H1 (cell line): ENCODE data around the gene ECE2. TPM values are rescaled to one million over a fixed set of nuclear protein-coding genes. Genes with fewer than 3 reads are reported as not detected.

Experiments used
- CTCF ChIA-PET: fragments of 300-600 bp; sonication (Branson Sonifier 250); formaldehyde crosslinking; loops from one replicate; lab custom pipeline; 2021; ENCODE audit not compliant: partially characterized antibody; lab: Charles Lee
- POLR2A ChIA-PET: fragments of 300-600 bp; sonication (Branson Sonifier 250); formaldehyde crosslinking; loops from one replicate; lab custom pipeline; 2021; ENCODE audit warnings: inconsistent platforms; ENCODE audit not compliant: partially characterized antibody; lab: Charles Lee
- DNase-seq, 2 experiments: peaks; one replicate each; pipeline versions ENCODE4 v3.0.0 to v3.0.0-alpha.2; 2010 to 2022; ENCODE audit warnings: low spot score in 2 of 2, low read depth in 1 of 2, mixed read lengths in 1 of 2
- FAIRE-seq: peaks from 2 replicates; lab custom pipeline; 2011; peaks lifted over from hg19 to GRCh38; lab: Jason Lieb, UNC
- H2AFZ ChIP-seq: 2 replicates; pipeline ENCODE4 v1.8.1; 2012; ENCODE audit warnings: low read length, inconsistent platforms
- H2AK5ac ChIP-seq: 2 replicates; pipeline ENCODE4 v1.6.1; 2013; ENCODE audit warnings: low read depth, low read length
- H2BK120ac ChIP-seq: replicated peaks from 2 replicates; pipeline ENCODE3; 2013; ENCODE audit warnings: low read depth, low read length, inconsistent platforms
- H2BK12ac ChIP-seq: 2 replicates; pipeline ENCODE4 v1.6.1; 2013; ENCODE audit warnings: low read depth, low read length
- H2BK15ac ChIP-seq: 2 replicates; pipeline ENCODE4 v1.6.1; 2013; ENCODE audit warnings: low read length
- H2BK20ac ChIP-seq: 2 replicates; pipeline ENCODE4 v1.6.1; 2013; ENCODE audit warnings: low read length
- H2BK5ac ChIP-seq: 2 replicates; pipeline ENCODE4 v1.6.1; 2013; ENCODE audit warnings: low read depth, low read length
- H3K14ac ChIP-seq: 2 replicates; pipeline ENCODE4 v1.6.1; 2013; ENCODE audit warnings: inconsistent platforms; ENCODE audit not compliant: insufficient read length
- H3K18ac ChIP-seq: 2 replicates; pipeline ENCODE4 v1.6.1; 2013; ENCODE audit warnings: low read length; ENCODE audit errors: extremely low read depth
- H3K23ac ChIP-seq: 2 replicates; pipeline ENCODE4 v1.6.1; 2013; ENCODE audit warnings: inconsistent platforms; ENCODE audit not compliant: insufficient read length
- H3K23me2 ChIP-seq: 2 replicates; pipeline ENCODE4 v1.6.1; 2013; ENCODE audit warnings: low read depth, low read length
- H3K27ac ChIP-seq: 2 replicates; pipeline ENCODE4 v1.6.1; 2011; ENCODE audit warnings: low read depth, low read length, inconsistent platforms
- H3K27me3 ChIP-seq, 4 experiments: replicated peaks in 1 of 4; 1 replicate in 1 of 4; 2 replicates in 3 of 4; pipeline versions ENCODE4 v1.6.1 to v1.8.1; 2011 to 2013; ENCODE audit warnings: low read length in 3 of 4, mild to moderate bottlenecking in 3 of 4, inconsistent platforms in 2 of 4, mixed read lengths in 2 of 4, moderate library complexity in 1 of 4; ENCODE audit not compliant: control insufficient read depth in 3 of 4, insufficient read depth in 3 of 4; ENCODE audit errors: extremely low read depth in 1 of 4
- H3K36me3 ChIP-seq, 4 experiments: 2 replicates each; pipeline versions ENCODE4 v1.6.1 to v1.8.1; 2011 to 2013; ENCODE audit warnings: mild to moderate bottlenecking in 4 of 4, low read length in 3 of 4, moderate library complexity in 2 of 4, control low read depth in 1 of 4, inconsistent platforms in 1 of 4; ENCODE audit not compliant: insufficient read depth in 4 of 4, control insufficient read depth in 2 of 4
- H3K4ac ChIP-seq: replicated peaks from 2 replicates; pipeline ENCODE3; 2013; ENCODE audit warnings: low read length, low read depth, mixed read lengths, inconsistent platforms; ENCODE audit not compliant: insufficient read length
- H3K4me1 ChIP-seq, 4 experiments: replicated peaks in 1 of 4; 1 replicate in 1 of 4; 2 replicates in 3 of 4; pipeline versions ENCODE4 v1.6.1 to v1.8.1; 2011 to 2013; ENCODE audit warnings: low read length in 3 of 4, inconsistent platforms in 2 of 4, mixed read lengths in 1 of 4; ENCODE audit not compliant: insufficient read depth in 4 of 4, control insufficient read depth in 3 of 4
- H3K4me2 ChIP-seq, 2 experiments: 2 replicates each; pipeline versions ENCODE4 v1.6.1 to v1.8.1; 2011 to 2013; ENCODE audit warnings: low read depth in 2 of 2, low read length in 2 of 2, control low read depth in 1 of 2, inconsistent platforms in 1 of 2, mild to moderate bottlenecking in 1 of 2; ENCODE audit not compliant: insufficient read depth in 1 of 2
- H3K4me3 ChIP-seq, 4 experiments: fragments of 200-600, 300-600 bp in 1 of 4; sonication (generic), shearing (Covaris generic), sonication (Bioruptor Twin) in 1 of 4; 2 replicates each; pipeline versions ENCODE4 v1.5.1 to v1.8.1; 2011 to 2016; ENCODE audit warnings: low read length in 4 of 4, low read depth in 3 of 4, control low read depth in 2 of 4, inconsistent platforms in 2 of 4, mild to moderate bottlenecking in 2 of 4, mixed read lengths in 1 of 4, moderate library complexity in 1 of 4; ENCODE audit not compliant: insufficient read depth in 2 of 4; ENCODE audit errors: extremely low read depth in 1 of 4
- H3K56ac ChIP-seq: replicated peaks from 2 replicates; pipeline ENCODE3; 2013; ENCODE audit warnings: low read depth, mild to moderate bottlenecking, mixed read lengths, low read length, inconsistent platforms; ENCODE audit not compliant: insufficient read length
- H3K79me1 ChIP-seq: 2 replicates; pipeline ENCODE4 v1.6.1; 2013; ENCODE audit warnings: low read depth, low read length, control low read depth
- H3K79me2 ChIP-seq, 2 experiments: 2 replicates each; pipeline versions ENCODE4 v1.6.1 to v1.8.1; 2012 to 2013; ENCODE audit warnings: low read length in 2 of 2, mild to moderate bottlenecking in 2 of 2, inconsistent platforms in 1 of 2; ENCODE audit not compliant: insufficient read depth in 2 of 2, control insufficient read depth in 1 of 2
- H3K9ac ChIP-seq, 4 experiments: replicated peaks in 1 of 4; 1 replicate in 1 of 4; 2 replicates in 3 of 4; pipeline versions ENCODE4 v1.6.1 to v1.8.1; 2011 to 2013; ENCODE audit warnings: low read depth in 3 of 4, low read length in 3 of 4, control low read depth in 2 of 4, mild to moderate bottlenecking in 2 of 4, moderate library complexity in 2 of 4, inconsistent platforms in 1 of 4; ENCODE audit errors: extremely low read depth in 1 of 4
- H3K9me3 ChIP-seq, 2 experiments: 2 replicates each; pipeline versions ENCODE4 v1.6.1 to v1.8.1; 2012 to 2013; ENCODE audit warnings: mild to moderate bottlenecking in 2 of 2, moderate library complexity in 2 of 2, control low read depth in 1 of 2, inconsistent platforms in 1 of 2, low read depth in 1 of 2, low read length in 1 of 2, mixed read lengths in 1 of 2; ENCODE audit not compliant: insufficient read depth in 2 of 2
- H4K20me1 ChIP-seq, 2 experiments: replicated peaks in 1 of 2; 2 replicates each; pipeline versions ENCODE3 to v1.8.1; 2011 to 2013; ENCODE audit warnings: inconsistent platforms in 2 of 2, low read length in 2 of 2, mild to moderate bottlenecking in 1 of 2; ENCODE audit not compliant: insufficient read depth in 2 of 2, control insufficient read depth in 1 of 2
- H4K5ac ChIP-seq: 2 replicates; pipeline ENCODE4 v1.6.1; 2013; ENCODE audit warnings: low read length, low read depth, mixed read lengths, inconsistent platforms; ENCODE audit not compliant: insufficient read length
- H4K8ac ChIP-seq: 2 replicates; pipeline ENCODE4 v1.8.0; 2013; ENCODE audit warnings: mild to moderate bottlenecking, moderate library complexity, low read length, inconsistent platforms; ENCODE audit not compliant: insufficient read depth; ENCODE audit errors: extremely low read depth
- H4K91ac ChIP-seq: replicated peaks from 2 replicates; pipeline ENCODE3; 2013; ENCODE audit warnings: low read length, mixed read lengths, inconsistent platforms; ENCODE audit not compliant: insufficient read length
- CREB1 ChIP-seq: IDR thresholded peaks from 2 replicates; pipeline ENCODE4 v1.6.1; 2012; ENCODE audit warnings: inconsistent platforms
- HDAC2 ChIP-seq, 2 experiments: fragments of 300-600 bp in 1 of 2; sonication (generic) in 1 of 2; IDR thresholded peaks; 2 replicates each; pipeline ENCODE4 v1.6.1; 2011 to 2012; ENCODE audit warnings: low read depth in 2 of 2, low read length in 2 of 2, mild to moderate bottlenecking in 2 of 2, moderate library complexity in 2 of 2, borderline replicate concordance in 1 of 2, inconsistent platforms in 1 of 2
- RAD21 ChIP-seq, 2 experiments: IDR thresholded peaks in 1 of 2; conservative IDR thresholded peaks in 1 of 2; 2 replicates each; pipeline ENCODE4 v1.6.1; 2011; ENCODE audit warnings: low read depth in 2 of 2, low read length in 2 of 2, improper control_type of control experiment in 1 of 2, inconsistent platforms in 1 of 2, mild to moderate bottlenecking in 1 of 2, moderate library complexity in 1 of 2
- SIN3A ChIP-seq, 2 experiments: IDR thresholded peaks in 1 of 2; conservative IDR thresholded peaks in 1 of 2; 2 replicates each; pipeline ENCODE4 v1.6.1; 2011 to 2012; ENCODE audit warnings: low read length in 2 of 2, improper control_type of control experiment in 1 of 2, low read depth in 1 of 2, mild to moderate bottlenecking in 1 of 2
- TBP ChIP-seq: IDR thresholded peaks from 2 replicates; pipeline ENCODE4 v1.6.1; 2011; ENCODE audit warnings: low read depth, low read length, improper control_type of control experiment
- YY1 ChIP-seq: IDR thresholded peaks from 2 replicates; pipeline ENCODE4 v1.6.1; 2011; ENCODE audit warnings: low read depth, mild to moderate bottlenecking, low read length
- WGBS, 2 experiments: shearing (Covaris generic) in 1 of 2; methylation state at CpG; one replicate each; pipeline versions ENCODE4 v1.1.6 to v1.1.7; 2013 to 2015; ENCODE audit warnings: low lambda C conversion rate in 2 of 2, mixed read lengths in 2 of 2, inconsistent platforms in 1 of 2, low coverage in 1 of 2, missing lambda C conversion rate in 1 of 2; ENCODE audit not compliant: insufficient replicate concordance in 2 of 2, insufficient coverage in 1 of 2, insufficient read length in 1 of 2; ENCODE audit errors: extremely low coverage in 1 of 2, missing lambda C conversion rate in 1 of 2; 5-methylcytosine and 5-hydroxymethylcytosine counted together
- polyA plus RNA-seq, 7 experiments: library from polyadenylated mRNA; depleted of rRNA in 3 of 7; stranded (reverse) in 5 of 7; unstranded in 2 of 7; fragments of >200 nt in 5 of 7; fragments of 200-250 nt in 2 of 7; gene quantifications; 1 replicate in 5 of 7; 2 replicates in 1 of 7; 4 replicates in 1 of 7; pipeline versions ENCODE4 v1.2.1 to v1.2.3, GENCODE V29; 2011 to 2013; ENCODE audit warnings: missing spikeins in 2 of 7, mixed read lengths in 2 of 7
- total RNA-seq: library from RNA; stranded (reverse); fragmentation: NEBNext Ultra II Directional; extraction: Animal tissue kit (Norgen Biotek cat#: 25700); gene quantifications from 2 replicates; pipeline ENCODE4 v1.2.1, GENCODE V29; 2021
- TF ChIP-seq, protein P1 (sequence below), 3 experiments: IDR thresholded peaks; 1 replicate in 2 of 3; 2 replicates in 1 of 3; pipeline versions ENCODE4 v1.5.1 to v1.6.1; 2011; ENCODE audit warnings: low read length in 3 of 3, mild to moderate bottlenecking in 3 of 3, inconsistent platforms in 2 of 3, low read depth in 1 of 3, moderate library complexity in 1 of 3; ENCODE audit not compliant: insufficient read depth in 1 of 3; ENCODE audit errors: control extremely low read depth in 1 of 3

ECE2 gene
- total and polyA plus RNA-seq, 2 of the 8 experiments (the other 6 are each of a cell fraction or from before 2014, with no cell fraction given) = 0.44 to 0.86 TPM

DNA sequence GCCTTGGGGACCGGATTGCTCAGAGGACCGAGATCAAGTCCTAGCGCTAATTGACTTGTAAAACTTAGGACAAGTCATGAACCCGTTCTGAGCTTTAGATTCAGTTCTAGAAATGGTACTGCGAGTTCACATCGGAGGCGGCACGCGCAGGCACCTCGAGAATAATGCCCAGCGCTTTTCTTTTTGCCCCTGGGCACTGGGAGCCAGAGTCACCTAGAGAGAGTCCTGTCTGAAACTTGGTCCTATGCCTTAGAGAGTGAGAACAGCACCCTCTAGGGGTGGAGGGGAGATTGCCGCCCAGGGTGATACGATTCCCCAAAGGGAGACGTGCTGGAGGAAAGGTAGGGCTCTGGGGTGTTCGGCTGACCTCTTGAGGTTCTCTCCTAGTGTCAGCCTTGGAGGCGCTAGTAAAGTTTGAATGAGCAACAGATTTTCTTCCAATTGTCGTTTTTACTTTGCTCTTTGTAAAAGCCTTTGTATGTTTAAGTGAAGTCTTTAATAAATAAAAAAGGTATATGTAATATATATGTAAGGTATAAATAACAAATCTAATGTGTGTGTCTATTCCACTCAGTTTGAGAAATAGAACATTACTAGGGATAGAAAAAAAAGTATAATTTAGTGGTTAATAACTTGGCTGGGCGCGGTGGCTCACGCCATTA is 25.5 kb upstream of the ECE2 start:
- CTCF ChIA-PET = interaction anchor here (0.7 to 14.0 kb wide), 36 partner anchors 9 to 355 kb away, joined by 3 to 136 read pairs (median 4); partner anchors contain the start of genes CAMK2N2, FAM131A and VWA5B2
- Histone ChIP-seq H3K23me2 (peaks cover 13% of the 10 kb centered on the region), H3K36me3 (peaks cover 2 to 4% (median 2%) of the 10 kb centered on the region in 4 experiments; a peak in 3 of 8 replicates), H3K79me2 (peaks cover 0 to 11% of the 10 kb centered on the region in 2 experiments; a peak in 3 of 4 replicates), H4K91ac (no peak overlapping the region), H3K9me3 (no peaks in the 10 kb centered on the region), H2AFZ (peak overlapping the region; percentile 71), H3K4ac (no peak overlapping the region), H2AK5ac (no peak overlapping the region), H2BK12ac (no peak overlapping the region), H3K79me1 (peaks cover 2% of the 10 kb centered on the region; the same call in 1 of the 2 replicates), H2BK5ac (peak overlapping the region; percentile 79; the same call in 1 of the 2 replicates), H4K20me1 (no peaks in the 10 kb centered on the region), H3K27me3 (no peaks in the 10 kb centered on the region; a peak in 1 of 7 replicates), H3K27ac (no peak overlapping the region), H3K4me2 (peak overlapping the region; percentile 75 to 94), H3K4me1 (no peaks in the 10 kb centered on the region), H2BK20ac (no peak overlapping the region), H2BK15ac (no peak overlapping the region), H2BK120ac (no peak overlapping the region), H3K4me3 (peak overlapping the region; percentile 71 to 89 (median 82)), H3K14ac (no peak overlapping the region), H3K9ac (peak overlapping the region; percentile 32 to 77 (median 58); a peak in 5 of 7 replicates), H4K5ac (no peak overlapping the region), H3K18ac (no peak overlapping the region; the same call in 1 of the 2 replicates), H4K8ac (no peak overlapping the region; the same call in 1 of the 2 replicates), H3K23ac (no peak overlapping the region), H3K56ac (no peak overlapping the region)
- FAIRE-seq (peak; percentile 78), DNase-seq (peak; percentile 94 to 98)
- POLR2A ChIA-PET = interaction anchor here (0.7 to 3.8 kb wide), 10 partner anchors 9 to 114 kb away, joined by 3 to 13 read pairs (median 4); partner anchors contain the start of gene CAMK2N2
- TF ChIP-seq CREB1 (peak; percentile 37; the same call in 1 of the 2 replicates), YY1 (no peak), SIN3A (conservative IDR thresholded peaks at IDR 0.05 in 1 of 2, IDR thresholded peaks at IDR 0.05 in 1 of 2; ENCODE audit: low read depth in 1 of 2, low read length in 2 of 2) (peak in 1 of 2 experiments; percentile 84; a peak in 2 of 4 replicates), TBP (peak; percentile 50; the same call in 1 of the 2 replicates), RAD21 (IDR thresholded peaks at IDR 0.05 in 1 of 2, conservative IDR thresholded peaks at IDR 0.05 in 1 of 2; ENCODE audit: low read depth in 2 of 2, low read length in 2 of 2) (peak; percentile 53 to 72), HDAC2 (IDR thresholded peaks at IDR 0.05; ENCODE audit: borderline replicate concordance in 1 of 2, low read depth in 2 of 2, low read length in 2 of 2) (no peak)
- TF ChIP-seq, protein P1, sequence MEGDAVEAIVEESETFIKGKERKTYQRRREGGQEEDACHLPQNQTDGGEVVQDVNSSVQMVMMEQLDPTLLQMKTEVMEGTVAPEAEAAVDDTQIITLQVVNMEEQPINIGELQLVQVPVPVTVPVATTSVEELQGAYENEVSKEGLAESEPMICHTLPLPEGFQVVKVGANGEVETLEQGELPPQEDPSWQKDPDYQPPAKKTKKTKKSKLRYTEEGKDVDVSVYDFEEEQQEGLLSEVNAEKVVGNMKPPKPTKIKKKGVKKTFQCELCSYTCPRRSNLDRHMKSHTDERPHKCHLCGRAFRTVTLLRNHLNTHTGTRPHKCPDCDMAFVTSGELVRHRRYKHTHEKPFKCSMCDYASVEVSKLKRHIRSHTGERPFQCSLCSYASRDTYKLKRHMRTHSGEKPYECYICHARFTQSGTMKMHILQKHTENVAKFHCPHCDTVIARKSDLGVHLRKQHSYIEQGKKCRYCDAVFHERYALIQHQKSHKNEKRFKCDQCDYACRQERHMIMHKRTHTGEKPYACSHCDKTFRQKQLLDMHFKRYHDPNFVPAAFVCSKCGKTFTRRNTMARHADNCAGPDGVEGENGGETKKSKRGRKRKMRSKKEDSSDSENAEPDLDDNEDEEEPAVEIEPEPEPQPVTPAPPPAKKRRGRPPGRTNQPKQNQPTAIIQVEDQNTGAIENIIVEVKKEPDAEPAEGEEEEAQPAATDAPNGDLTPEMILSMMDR (IDR thresholded peaks at IDR 0.05; ENCODE audit: control extremely low read depth in 1 of 3, insufficient read depth in 1 of 3, low read depth in 1 of 3, low read length in 3 of 3) = peak; percentile 90 to 97 (median 91)
- 16% methylated on average over 20 of the region's 20 CpGs; no CpG with 5 or more reads in 1 of the 2 experiments for WGBS, 2 experiments
